Thyroid gland (tissue), 4 donors: Measurements from ENCODE around the gene RSRP1. TPM values are rescaled to one million over a fixed set of nuclear protein-coding genes. Genes with fewer than 3 reads are reported as not detected.

Experiments
- DNase-seq, 2 donors: peaks; one replicate each; pipeline ENCODE4 v3.0.0-alpha.2; 2019
- H3K27ac ChIP-seq, 3 donors: fragments of 200-600 bp; sonication (generic); 1 replicate in 2 of 3; 2 replicates in 1 of 3; pipeline ENCODE4 v1.5.1; 2016 to 2019; ENCODE audit warnings: mild to moderate bottlenecking in 1 of 3, moderate library complexity in 1 of 3
- H3K27me3 ChIP-seq: fragments of 200-600 bp; sonication (generic); one replicate; pipeline ENCODE4 v1.5.1; 2019
- H3K36me3 ChIP-seq, 2 donors: fragments of 200-600 bp; sonication (generic); one replicate each; pipeline ENCODE4 v1.5.1; 2016 to 2019
- H3K4me1 ChIP-seq, 2 donors: fragments of 200-600 bp; sonication (generic); one replicate each; pipeline ENCODE4 v1.5.1; 2017 to 2019
- H3K4me3 ChIP-seq, 3 donors: fragments of 200-600 bp; sonication (generic); replicated peaks in 1 of 3; 1 replicate in 2 of 3; 2 replicates in 1 of 3; pipeline ENCODE4 v1.5.1; 2016; ENCODE audit warnings: mild to moderate bottlenecking in 1 of 3
- H3K9me3 ChIP-seq: fragments of 200-600 bp; sonication (generic); one replicate; pipeline ENCODE4 v1.5.1; 2017
- POLR2A ChIP-seq, 2 donors: fragments of 450-650 bp; IDR thresholded peaks; one replicate each; pipeline ENCODE4 v1.6.1; 2017; ENCODE audit warnings: antibody characterized with exemption in 2 of 2, mild to moderate bottlenecking in 2 of 2, moderate library complexity in 1 of 2
- WGBS, 2 donors: methylation state at CpG; one replicate each; pipeline ENCODE4 v1.1.5; 2017; 5-methylcytosine and 5-hydroxymethylcytosine counted together
- intact Hi-C: fragments of 100-400 bp; cut with DNase I; formaldehyde crosslinking; loops from one replicate; pipeline ENCODE4 v1.15.1; 2023
- total RNA-seq, 4 donors: library from RNA; depleted of rRNA; stranded (reverse); fragments of >200 nt; gene quantifications; one replicate each; pipeline ENCODE4 v1.2.3, GENCODE V29; 2016
- TF ChIP-seq, protein P1 (sequence below), 6 experiments: fragments of 200-600 bp in 3 of 6; fragments of 450-650 bp in 3 of 6; sonication (generic) in 3 of 6; IDR thresholded peaks; one replicate each; pipeline ENCODE4 v1.5.1; 2016 to 2019; ENCODE audit warnings: antibody characterized with exemption in 6 of 6, mild to moderate bottlenecking in 2 of 6, inconsistent platforms in 1 of 6, moderate library complexity in 1 of 6

RSRP1 gene
- total RNA-seq, 4 donors from 2014 or later, result 140 to 294 (median 152) TPM

DNA sequence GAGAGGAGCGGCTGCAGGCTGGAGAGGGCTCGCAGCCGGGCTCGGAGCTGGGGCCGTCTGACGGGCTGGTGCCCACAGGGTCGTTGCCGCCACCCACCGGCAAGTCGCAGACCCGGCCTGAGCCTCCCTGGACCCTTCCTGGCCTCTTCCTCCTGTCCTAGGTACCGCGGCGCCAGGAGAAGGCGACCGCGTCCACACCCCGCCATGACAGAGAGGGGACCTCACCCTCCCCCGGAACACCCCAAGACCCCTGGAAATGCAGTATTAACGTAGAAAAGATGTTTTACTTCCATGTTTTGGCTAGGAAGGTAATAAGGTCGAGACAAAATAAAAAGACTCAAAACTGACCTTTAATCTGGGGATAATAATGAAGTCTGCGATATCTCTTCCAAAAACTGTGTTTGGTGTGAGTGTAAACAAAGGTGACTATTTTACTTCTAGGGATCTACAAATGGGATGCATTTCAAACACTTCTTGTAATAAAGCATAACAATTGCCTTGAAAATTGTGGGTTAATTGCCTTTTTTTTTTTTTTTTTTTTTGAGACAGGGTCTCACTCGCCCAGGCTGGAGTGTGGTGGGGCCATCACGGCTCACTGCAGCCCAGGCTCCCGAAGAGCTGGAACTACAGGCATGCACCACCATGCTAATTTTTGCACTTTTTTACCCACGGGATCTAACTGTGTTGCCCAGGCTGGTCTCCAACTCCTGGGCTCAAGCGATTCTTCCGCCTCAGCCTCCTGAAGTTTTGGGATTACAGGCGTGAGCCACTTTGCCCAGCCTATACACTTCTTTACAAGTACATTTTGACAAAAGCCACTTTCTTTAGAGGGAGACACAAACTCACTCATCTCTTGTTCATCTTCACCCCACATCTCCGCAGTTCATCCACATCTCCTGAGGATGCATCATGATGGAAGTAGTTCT lies 838 bp upstream of the RSRP1 start:
- peaks cover 23 to 31% of the 10 kb centered on the region in 2 donors for H3K36me3 ChIP-seq
- no peaks in the 10 kb centered on the region for H3K27me3 ChIP-seq
- H3K4me1 ChIP-seq, result peaks cover 18 to 24% of the 10 kb centered on the region in 2 donors
- 29 to 30% methylated on average over 19 to 22 of the region's 30 CpGs for WGBS, 2 donors
- TF ChIP-seq, protein P1, sequence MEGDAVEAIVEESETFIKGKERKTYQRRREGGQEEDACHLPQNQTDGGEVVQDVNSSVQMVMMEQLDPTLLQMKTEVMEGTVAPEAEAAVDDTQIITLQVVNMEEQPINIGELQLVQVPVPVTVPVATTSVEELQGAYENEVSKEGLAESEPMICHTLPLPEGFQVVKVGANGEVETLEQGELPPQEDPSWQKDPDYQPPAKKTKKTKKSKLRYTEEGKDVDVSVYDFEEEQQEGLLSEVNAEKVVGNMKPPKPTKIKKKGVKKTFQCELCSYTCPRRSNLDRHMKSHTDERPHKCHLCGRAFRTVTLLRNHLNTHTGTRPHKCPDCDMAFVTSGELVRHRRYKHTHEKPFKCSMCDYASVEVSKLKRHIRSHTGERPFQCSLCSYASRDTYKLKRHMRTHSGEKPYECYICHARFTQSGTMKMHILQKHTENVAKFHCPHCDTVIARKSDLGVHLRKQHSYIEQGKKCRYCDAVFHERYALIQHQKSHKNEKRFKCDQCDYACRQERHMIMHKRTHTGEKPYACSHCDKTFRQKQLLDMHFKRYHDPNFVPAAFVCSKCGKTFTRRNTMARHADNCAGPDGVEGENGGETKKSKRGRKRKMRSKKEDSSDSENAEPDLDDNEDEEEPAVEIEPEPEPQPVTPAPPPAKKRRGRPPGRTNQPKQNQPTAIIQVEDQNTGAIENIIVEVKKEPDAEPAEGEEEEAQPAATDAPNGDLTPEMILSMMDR (IDR thresholded peaks at IDR 0.05), result peak in 1 of 6 experiments; percentile 1
- no peak for TF ChIP-seq POLR2A (IDR thresholded peaks at IDR 0.05)
- intact Hi-C loops, result no loop called here
- no peak for DNase-seq
- H3K4me3 ChIP-seq, result peak overlapping the region; percentile 37 to 96 (median 92)
- no peaks in the 10 kb centered on the region for H3K9me3 ChIP-seq
- H3K27ac ChIP-seq, result peak overlapping the region; percentile 44 to 98 (median 94)

DNA sequence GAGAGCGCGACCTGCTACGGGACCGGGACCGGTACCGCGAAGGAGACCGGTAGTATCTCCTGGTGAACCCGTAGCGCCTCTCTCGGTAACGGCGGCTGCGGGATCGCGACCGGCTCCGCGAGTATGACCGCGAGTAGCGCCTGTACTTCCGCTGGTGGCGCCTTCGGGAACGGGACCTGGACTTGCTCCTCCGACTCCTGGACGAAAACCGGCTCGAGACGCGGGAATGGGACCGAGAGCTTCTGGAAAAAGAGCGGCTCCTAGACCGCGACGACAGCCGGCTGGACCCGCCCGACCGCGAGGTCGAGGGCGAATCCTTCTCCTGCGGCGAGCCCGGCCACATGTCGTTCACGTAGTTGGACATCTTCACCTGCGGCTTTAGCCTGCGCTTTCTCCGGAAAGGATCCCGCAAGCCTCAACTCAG lies 642 bp downstream of the RSRP1 start:
- Histone ChIP-seq H3K27me3 (no peaks in the 10 kb centered on the region), H3K36me3 (peaks cover 38 to 45% of the 10 kb centered on the region in 2 donors), H3K4me3 (peak overlapping the region; percentile 67 to 96 (median 92)), H3K9me3 (no peaks in the 10 kb centered on the region), H3K27ac (peak overlapping the region; percentile 94 to 98 (median 97)), H3K4me1 (peaks cover 18 to 24% of the 10 kb centered on the region in 2 donors)
- DNase-seq, result peak; percentile 19 to 25
- intact Hi-C loops, result no loop called here
- 0% methylated on average over 15 to 18 of the region's 53 CpGs for WGBS, 2 donors
- TF ChIP-seq, protein P1 (IDR thresholded peaks at IDR 0.05), result no peak
- no peak for TF ChIP-seq POLR2A (IDR thresholded peaks at IDR 0.05)

DNA sequence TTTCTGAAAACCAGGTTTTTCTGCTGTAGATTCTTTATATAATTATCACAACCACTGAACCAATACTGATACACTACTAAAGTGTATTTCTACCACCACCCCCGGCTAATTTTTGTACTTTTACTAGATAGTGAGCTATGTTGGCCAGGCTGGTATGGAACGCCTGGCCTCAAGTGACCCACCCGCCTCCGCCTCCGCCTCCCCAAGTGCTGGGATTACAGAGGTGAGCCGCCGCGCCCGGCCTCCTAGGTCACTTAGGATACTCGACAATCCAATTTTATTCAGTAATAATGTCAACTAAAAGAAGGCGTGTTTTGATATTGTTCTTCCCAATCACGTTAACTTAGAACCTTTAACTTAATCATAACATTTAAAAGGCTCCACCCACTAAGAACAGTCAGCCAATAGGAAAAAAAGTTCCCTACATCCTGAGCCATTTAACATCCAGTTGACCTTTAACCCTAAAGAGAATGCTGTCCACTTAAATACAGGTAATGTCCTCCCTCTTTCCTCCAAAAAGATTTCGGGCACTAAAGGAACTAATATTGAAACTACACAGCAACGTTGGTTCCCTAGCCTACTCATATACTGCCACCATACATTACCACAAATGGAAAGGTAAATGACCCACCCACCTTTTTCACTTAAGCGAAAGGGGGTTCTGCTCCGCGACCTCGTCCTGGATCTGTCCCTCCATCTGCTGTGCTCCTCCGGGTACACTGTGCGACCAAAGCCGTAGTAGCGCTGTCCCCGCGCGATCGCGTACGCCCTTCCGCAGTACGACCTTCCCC lies 1.2 kb downstream of the RSRP1 start:
- H3K36me3 ChIP-seq, result peaks cover 42 to 46% of the 10 kb centered on the region in 2 donors
- intact Hi-C loops, result no loop called here
- peaks cover 18 to 24% of the 10 kb centered on the region in 2 donors for H3K4me1 ChIP-seq
- peak overlapping the region; percentile 67 to 96 (median 92) for H3K4me3 ChIP-seq
- H3K27me3 ChIP-seq, result no peaks in the 10 kb centered on the region
- H3K9me3 ChIP-seq, result no peaks in the 10 kb centered on the region
- peak overlapping the region in 2 of 3 donors; percentile 94 to 98 for H3K27ac ChIP-seq
- TF ChIP-seq, protein P1 (IDR thresholded peaks at IDR 0.05), result no peak
- no peak for TF ChIP-seq POLR2A (IDR thresholded peaks at IDR 0.05)
- DNase-seq, result no peak
- 31 to 42% methylated on average over 23 to 30 of the region's 30 CpGs for WGBS, 2 donors

DNA sequence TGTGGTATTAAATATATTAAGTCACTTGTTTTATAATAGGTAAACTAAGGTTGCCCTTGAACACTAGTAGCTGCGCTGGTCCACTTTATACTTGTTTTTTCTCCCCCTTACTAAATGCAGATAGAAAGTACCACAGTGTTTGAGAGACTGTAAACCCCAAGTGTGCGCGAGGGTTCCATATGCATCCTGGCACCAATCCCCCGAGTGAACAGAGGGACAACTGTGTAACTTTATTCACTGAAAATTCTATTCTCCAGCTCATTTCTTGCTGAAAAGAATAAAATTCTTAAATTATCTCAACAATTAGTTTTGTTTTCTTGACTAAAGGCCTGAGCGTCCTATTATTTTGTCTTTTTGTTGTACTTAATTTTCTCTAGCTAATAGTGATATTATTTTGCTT lies 1.9 kb downstream of the RSRP1 start:
- no peaks in the 10 kb centered on the region for H3K9me3 ChIP-seq
- no peak for DNase-seq
- H3K36me3 ChIP-seq, result peaks cover 42 to 46% of the 10 kb centered on the region in 2 donors
- 86 to 88% methylated on average over 5 of the region's 5 CpGs for WGBS, 2 donors
- H3K4me3 ChIP-seq, result peak overlapping the region in 1 of 3 donors; percentile 92
- peak overlapping the region in 1 of 3 donors; percentile 19 for H3K27ac ChIP-seq
- peaks cover 24 to 29% of the 10 kb centered on the region in 2 donors for H3K4me1 ChIP-seq
- no peaks in the 10 kb centered on the region for H3K27me3 ChIP-seq
- TF ChIP-seq, protein P1 (IDR thresholded peaks at IDR 0.05), result no peak
- no peak for TF ChIP-seq POLR2A (IDR thresholded peaks at IDR 0.05)
- intact Hi-C loops, result no loop called here
